Activated CD4-positive, alpha-beta T cell treated with anti-CD3 and anti-CD28 coated beads, Interleukin-2, amount 10 ng/mL, durations not matched to agents 7 days and 5 days (primary cell): ENCODE data around the gene TRMU. TPM values are rescaled to one million over a fixed set of nuclear protein-coding genes. Genes with fewer than 3 reads are reported as not detected.

Experiments used
- CTCF ChIA-PET: fragments of 350-600 bp; sonication (Branson Sonifier 250); formaldehyde crosslinking; loops from one replicate; lab custom pipeline; 2021; ENCODE audit warnings: antibody characterized with exemption; lab: Charles Lee
- POLR2A ChIA-PET: fragments of 350-600 bp; sonication (Branson Sonifier 250); formaldehyde crosslinking; loops from one replicate; lab custom pipeline; 2021; ENCODE audit warnings: antibody characterized with exemption; lab: Charles Lee
- DNase-seq: peaks from one replicate; pipeline ENCODE4 v3.0.0-alpha.2; 2020
- H3K27ac Mint-ChIP-seq: one replicate; pipeline ENCODE4 v1.8.0; 2021; ENCODE audit warnings: mild to moderate bottlenecking, moderate library complexity, mixed read lengths
- H3K27me3 Mint-ChIP-seq: one replicate; pipeline ENCODE4 v1.8.0; 2021; ENCODE audit warnings: mixed read lengths
- H3K36me3 Mint-ChIP-seq: one replicate; pipeline ENCODE4 v1.8.0; 2021; ENCODE audit warnings: low read depth, mixed read lengths
- H3K4me1 Mint-ChIP-seq: one replicate; pipeline ENCODE4 v1.8.0; 2021; ENCODE audit warnings: mixed read lengths
- H3K4me3 Mint-ChIP-seq: one replicate; pipeline ENCODE4 v1.8.0; 2021; ENCODE audit warnings: mild to moderate bottlenecking, moderate library complexity, mixed read lengths
- H3K9me3 Mint-ChIP-seq: one replicate; pipeline ENCODE4 v1.8.0; 2021; ENCODE audit warnings: mixed read lengths
- total RNA-seq, 2 experiments: library from RNA; stranded (reverse); gene quantifications; one replicate each; pipeline ENCODE4 v1.2.3, GENCODE V29; 2021

The TRMU gene, protein sequence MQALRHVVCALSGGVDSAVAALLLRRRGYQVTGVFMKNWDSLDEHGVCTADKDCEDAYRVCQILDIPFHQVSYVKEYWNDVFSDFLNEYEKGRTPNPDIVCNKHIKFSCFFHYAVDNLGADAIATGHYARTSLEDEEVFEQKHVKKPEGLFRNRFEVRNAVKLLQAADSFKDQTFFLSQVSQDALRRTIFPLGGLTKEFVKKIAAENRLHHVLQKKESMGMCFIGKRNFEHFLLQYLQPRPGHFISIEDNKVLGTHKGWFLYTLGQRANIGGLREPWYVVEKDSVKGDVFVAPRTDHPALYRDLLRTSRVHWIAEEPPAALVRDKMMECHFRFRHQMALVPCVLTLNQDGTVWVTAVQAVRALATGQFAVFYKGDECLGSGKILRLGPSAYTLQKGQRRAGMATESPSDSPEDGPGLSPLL
- 10 to 100 TPM; 74.3 to 74.4 TPM for total RNA-seq

DNA sequence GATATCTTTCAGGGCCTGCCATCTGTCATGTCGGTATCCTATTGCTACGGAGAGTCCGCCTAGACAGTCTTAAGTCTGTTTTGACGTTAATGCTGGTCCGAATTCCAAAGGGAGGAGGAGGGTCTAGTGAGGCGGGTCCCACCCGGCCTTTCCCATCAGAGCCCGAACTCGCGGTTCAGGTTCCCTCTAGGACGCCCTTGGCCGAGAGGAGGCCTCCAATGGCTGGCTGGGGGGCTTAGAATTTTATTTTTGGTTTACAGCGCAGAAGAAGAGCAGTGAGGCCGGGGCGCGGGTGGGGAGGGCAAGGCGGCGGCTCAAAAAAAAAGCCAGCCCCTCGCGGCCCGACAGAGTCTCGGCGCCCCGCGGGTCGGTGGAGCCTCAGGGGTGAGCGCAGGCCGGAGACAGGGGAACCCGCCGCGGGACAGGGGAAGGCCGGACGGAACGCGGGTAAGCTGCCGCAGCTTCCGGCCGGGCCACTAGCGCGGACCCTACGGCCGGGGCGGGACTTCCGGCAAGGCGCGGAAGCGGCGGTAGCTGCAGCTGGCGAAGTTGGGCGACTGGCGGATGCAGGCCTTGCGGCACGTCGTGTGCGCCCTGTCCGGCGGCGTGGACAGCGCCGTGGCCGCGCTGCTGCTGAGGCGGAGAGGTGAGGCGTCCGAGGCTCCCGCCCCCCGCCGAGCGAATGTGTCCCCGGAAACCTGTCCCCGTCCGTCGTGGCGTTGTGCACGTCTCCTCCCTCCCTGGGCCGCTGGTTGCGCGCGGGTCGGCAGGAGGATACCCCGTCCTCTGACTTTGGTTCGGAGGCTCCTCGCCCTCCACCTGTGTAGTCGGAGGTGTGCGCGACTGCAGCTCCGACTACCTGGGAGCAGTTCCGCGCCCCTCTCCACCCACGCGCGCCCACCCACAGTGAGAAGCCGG, at the start of gene TRMU:
Gene TRMU (plus strand): TSS at position 514 of the 918 bp plus-strand sequence. CDS start 51 bp downstream, at position 565.
- DNase-seq = peak; percentile 77
- Mint-ChIP-seq H3K27ac (peak within 1 kb of the TSS; percentile 95), H3K4me3 (peak within 1 kb of the TSS; percentile 98), H3K36me3 (peaks cover 40% of the 10 kb centered on the region), H3K27me3 (no peaks in the 10 kb centered on the region), H3K4me1 (peaks cover 35% of the 10 kb centered on the region), H3K9me3 (no peaks in the 10 kb centered on the region)
- POLR2A ChIA-PET = interaction anchor here (0.6 kb wide), 1 partner anchor 47 kb away, joined by 3 read pairs; no protein-coding TSS in a partner anchor
- CTCF ChIA-PET = interaction anchor here (0.7 to 3.1 kb wide), 4 partner anchors 9 to 216 kb away, joined by 3 to 10 read pairs (median 4); no protein-coding TSS in a partner anchor

- no peaks in the 10 kb centered on the region for H3K9me3 Mint-ChIP-seq
- DNase-seq = no peak
- CTCF ChIA-PET = interaction anchor here (0.7 to 1.8 kb wide), 6 partner anchors 11 to 279 kb away, joined by 3 to 5 read pairs (median 4); partner anchors contain the start of genes GTSE1 and TTC38
- peak overlapping the region; percentile 42 for H3K27ac Mint-ChIP-seq
- no peaks in the 10 kb centered on the region for H3K27me3 Mint-ChIP-seq
- H3K4me3 Mint-ChIP-seq = no peak overlapping the region
- POLR2A ChIA-PET = no interaction called here
- H3K4me1 Mint-ChIP-seq = peaks cover 16% of the 10 kb centered on the region
- H3K36me3 Mint-ChIP-seq = peaks cover 9% of the 10 kb centered on the region
Observed at GRCh38 chr22:46286006-46286405, 49.5 kb upstream of the TRMU start.

- Mint-ChIP-seq H3K4me1 (peaks cover 17% of the 10 kb centered on the region), H3K4me3 (peak overlapping the region; percentile 54), H3K36me3 (peaks cover 8% of the 10 kb centered on the region), H3K27me3 (no peaks in the 10 kb centered on the region), H3K9me3 (peaks cover under 1% of the 10 kb centered on the region), H3K27ac (peak overlapping the region; percentile 86)
- CTCF ChIA-PET = interaction anchor here (0.6 to 3.2 kb wide), 7 partner anchors 9 to 1764 kb away, joined by 3 to 12 read pairs (median 5); partner anchors contain the start of gene TTC38
- no peak for DNase-seq
- POLR2A ChIA-PET = no interaction called here
Observed at GRCh38 chr22:46286941-46287872, 48.3 kb upstream of the TRMU start.

GRCh38 chr22:46287873-46288751, 47.4 kb upstream of the TRMU start:
- Mint-ChIP-seq H3K4me1 (peaks cover 25% of the 10 kb centered on the region), H3K9me3 (peaks cover 5% of the 10 kb centered on the region), H3K27me3 (no peaks in the 10 kb centered on the region), H3K27ac (peak overlapping the region; percentile 86), H3K4me3 (peak overlapping the region; percentile 54), H3K36me3 (peaks cover 18% of the 10 kb centered on the region)
- DNase-seq = peak; percentile 41
- ChIA-PET POLR2A (no interaction called here), CTCF (interaction anchor here (0.7 to 3.2 kb wide), 6 partner anchors 10 to 282 kb away, joined by 3 to 12 read pairs (median 3); no protein-coding TSS in a partner anchor)

- H3K27me3 Mint-ChIP-seq = no peaks in the 10 kb centered on the region
- H3K36me3 Mint-ChIP-seq = peaks cover 21% of the 10 kb centered on the region
- H3K9me3 Mint-ChIP-seq = peaks cover 5% of the 10 kb centered on the region
- ChIA-PET POLR2A (interaction anchor here (0.7 kb wide), 1 partner anchor 46 kb away, joined by 3 read pairs; the partner anchor contains the start of gene TRMU), CTCF (interaction anchor here (0.9 to 3.2 kb wide), 5 partner anchors 11 to 282 kb away, joined by 3 to 12 read pairs (median 3); no protein-coding TSS in a partner anchor)
- no peak overlapping the region for H3K27ac Mint-ChIP-seq
- DNase-seq = no peak
- H3K4me3 Mint-ChIP-seq = no peak overlapping the region
- H3K4me1 Mint-ChIP-seq = peaks cover 32% of the 10 kb centered on the region
Observed at GRCh38 chr22:46288846-46289243, 46.7 kb upstream of the TRMU start.

- peaks cover 37% of the 10 kb centered on the region for H3K4me1 Mint-ChIP-seq
- ChIA-PET POLR2A (interaction anchor here (0.7 kb wide), 1 partner anchor 46 kb away, joined by 3 read pairs; the partner anchor contains the start of gene TRMU), CTCF (interaction anchor here (0.9 to 3.2 kb wide), 6 partner anchors 12 to 283 kb away, joined by 3 to 12 read pairs (median 3); no protein-coding TSS in a partner anchor)
- H3K27ac Mint-ChIP-seq = no peak overlapping the region
- no peaks in the 10 kb centered on the region for H3K27me3 Mint-ChIP-seq
- peaks cover 16% of the 10 kb centered on the region for H3K36me3 Mint-ChIP-seq
- peaks cover 5% of the 10 kb centered on the region for H3K9me3 Mint-ChIP-seq
- H3K4me3 Mint-ChIP-seq = no peak overlapping the region
- DNase-seq = no peak
Observed at GRCh38 chr22:46289244-46289891, 46.1 kb upstream of the TRMU start.

GRCh38 chr22:46290121-46290842, 45.2 kb upstream of the TRMU start:
- Mint-ChIP-seq H3K9me3 (peaks cover 5% of the 10 kb centered on the region), H3K4me3 (no peak overlapping the region), H3K27me3 (no peaks in the 10 kb centered on the region), H3K27ac (peak overlapping the region; percentile 46), H3K36me3 (peaks cover 15% of the 10 kb centered on the region), H3K4me1 (peaks cover 43% of the 10 kb centered on the region)
- ChIA-PET POLR2A (no interaction called here), CTCF (interaction anchor here (0.6 to 3.2 kb wide), 3 partner anchors 13 to 254 kb away, joined by 3 to 12 read pairs (median 4); no protein-coding TSS in a partner anchor)
- DNase-seq = no peak

DNA sequence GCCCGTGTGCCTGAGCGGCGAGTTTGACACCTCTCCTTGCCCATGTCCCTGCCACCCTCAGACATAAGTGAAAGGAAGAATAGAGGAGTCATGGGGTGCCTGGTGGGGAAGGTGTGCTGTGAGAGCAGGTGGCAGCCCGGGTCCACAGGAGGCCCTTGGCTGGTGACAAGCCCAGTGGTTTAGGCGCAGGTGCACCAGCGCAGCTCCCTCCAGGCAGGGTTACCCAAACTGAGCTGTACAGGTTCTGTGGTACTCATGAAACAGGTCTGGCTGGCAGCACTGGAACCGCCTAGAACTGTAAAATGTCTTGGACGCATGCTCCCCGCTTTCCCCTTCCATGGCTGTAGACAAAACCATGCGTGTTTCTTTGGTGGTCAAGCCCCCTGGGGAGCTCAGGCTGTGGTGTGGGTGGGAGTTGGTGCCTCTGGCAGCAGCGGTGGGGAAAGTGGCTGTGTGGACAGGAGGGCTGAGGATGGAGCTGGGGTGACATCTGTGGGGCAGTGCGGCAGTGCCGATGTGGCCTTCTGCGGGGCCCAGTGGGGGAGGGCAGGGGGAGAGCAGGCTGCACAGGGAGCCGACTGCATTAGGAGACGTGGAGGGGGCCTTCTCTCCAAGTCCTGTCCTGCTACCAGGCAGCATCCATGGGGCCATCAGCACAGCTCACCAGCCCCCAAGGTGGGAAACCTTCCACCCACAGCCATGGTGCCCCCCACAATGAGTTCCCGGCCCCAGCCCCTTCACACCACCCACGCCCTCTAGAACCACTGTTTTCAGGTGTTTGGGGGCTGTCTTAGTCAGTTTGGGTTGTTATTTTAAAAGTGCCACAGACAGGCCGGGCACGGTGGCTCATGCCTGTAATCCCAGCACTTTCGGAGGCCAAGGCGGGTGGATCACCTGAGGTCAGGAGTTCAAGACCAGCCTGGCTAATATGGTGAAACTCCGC, 44.4 kb upstream of the TRMU start:
- no peak overlapping the region for H3K4me3 Mint-ChIP-seq
- DNase-seq = no peak
- H3K4me1 Mint-ChIP-seq = peaks cover 51% of the 10 kb centered on the region
- POLR2A ChIA-PET = no interaction called here
- H3K27ac Mint-ChIP-seq = peak overlapping the region; percentile 46
- peaks cover 5% of the 10 kb centered on the region for H3K9me3 Mint-ChIP-seq
- H3K27me3 Mint-ChIP-seq = no peaks in the 10 kb centered on the region
- CTCF ChIA-PET = interaction anchor here (0.6 to 0.9 kb wide), 2 partner anchors 12 to 255 kb away, joined by 3 to 4 read pairs; no protein-coding TSS in a partner anchor
- H3K36me3 Mint-ChIP-seq = peaks cover 17% of the 10 kb centered on the region

GRCh38 chr22:46292173-46292572, 43.3 kb upstream of the TRMU start:
- Mint-ChIP-seq H3K4me1 (peaks cover 56% of the 10 kb centered on the region), H3K9me3 (peaks cover 5% of the 10 kb centered on the region), H3K36me3 (peaks cover 20% of the 10 kb centered on the region), H3K27ac (peak overlapping the region; percentile 54), H3K27me3 (no peaks in the 10 kb centered on the region), H3K4me3 (no peak overlapping the region)
- ChIA-PET POLR2A (no interaction called here), CTCF (interaction anchor here (1.3 kb wide), 1 partner anchor 24 kb away, joined by 3 read pairs; the partner anchor contains the start of gene TTC38)
- no peak for DNase-seq
